ENCODE measurements around the gene GIMAP8. TPM values are rescaled to one million over a fixed set of nuclear protein-coding genes. Genes with fewer than 3 reads are reported as not detected.

The GIMAP8 gene
- total RNA-seq, 1 experiment from 2014 or later, result 0.10 TPM

- ChIA-PET POLR2A (no interaction called here), CTCF (no interaction called here)
- no peak overlapping the region for H3K4me3 ChIP-seq (ENCODE audit: low read depth in 2 of 2, low read length in 2 of 2)
- no peaks in the 10 kb centered on the region for H3K36me3 ChIP-seq (ENCODE audit: control insufficient read depth, insufficient read depth, low read length)
- in situ Hi-C loops (cut with HindIII; ENCODE audit: low pct_unique_long_range_greater_than_20kb, low sequenced_read_pairs) (no loop called here), intact Hi-C loops (cut with micrococcal nuclease; ENCODE audit: unreplicated experiment) (no loop called here)
- ATAC-seq (no peak), DNase-seq (ENCODE audit: low read depth, low spot score) (no peak)
- no TSS peak for BruUV-seq (replicated peaks)
- TF ChIP-seq TCF7L2 (IDR thresholded peaks at IDR 0.05; ENCODE audit: low read depth, low read length), result no peak
- no peak for TF ChIP-seq SIN3A (IDR thresholded peaks at IDR 0.05; ENCODE audit: borderline replicate concordance, insufficient read depth, low read depth, low read length)
- no peak for TF ChIP-seq POLR2AphosphoS5 (IDR thresholded peaks at IDR 0.05; ENCODE audit: low read depth, low read length)
- no peak for TF ChIP-seq REST (IDR thresholded peaks at IDR 0.05; ENCODE audit: insufficient read depth in 1 of 2, low read depth in 2 of 2, low read length in 1 of 2)
- no peak for TF ChIP-seq CTCF (IDR thresholded peaks at IDR 0.05)
- H3K9me3 ChIP-seq (ENCODE audit: control insufficient read depth, insufficient read depth, low read depth, low read length), result no peaks in the 10 kb centered on the region
- peaks cover 6% of the 10 kb centered on the region for H3K27me3 ChIP-seq (ENCODE audit: control insufficient read depth, insufficient read depth, low read length)
- no peaks in the 10 kb centered on the region for H3K4me1 ChIP-seq (ENCODE audit: control insufficient read depth, insufficient read depth, low read length)
- no peak overlapping the region for H3K27ac ChIP-seq (ENCODE audit: low read length)
These were observed 1.5 kb downstream of the GIMAP8 start for GRCh38 chr7:150451833-150452461.

- intact Hi-C loops (cut with micrococcal nuclease; ENCODE audit: unreplicated experiment), result no loop called here
- in situ Hi-C loops (cut with HindIII; ENCODE audit: low pct_unique_long_range_greater_than_20kb, low sequenced_read_pairs), result no loop called here
- Histone ChIP-seq H3K27me3 (ENCODE audit: control insufficient read depth, insufficient read depth, low read length) (peaks cover 6% of the 10 kb centered on the region), H3K4me1 (ENCODE audit: control insufficient read depth, insufficient read depth, low read length) (no peaks in the 10 kb centered on the region), H3K4me3 (ENCODE audit: low read depth in 2 of 2, low read length in 2 of 2) (no peak overlapping the region), H3K9me3 (ENCODE audit: control insufficient read depth, insufficient read depth, low read depth, low read length) (no peaks in the 10 kb centered on the region), H3K36me3 (ENCODE audit: control insufficient read depth, insufficient read depth, low read length) (no peaks in the 10 kb centered on the region), H3K27ac (ENCODE audit: low read length) (no peak overlapping the region)
- CTCF ChIA-PET, result interaction anchor here (0.6 kb wide), 1 partner anchor 573 kb away, joined by 3 read pairs; no protein-coding TSS in a partner anchor
- TF ChIP-seq SIN3A (IDR thresholded peaks at IDR 0.05; ENCODE audit: borderline replicate concordance, insufficient read depth, low read depth, low read length), result no peak
- TF ChIP-seq REST (IDR thresholded peaks at IDR 0.05; ENCODE audit: insufficient read depth in 1 of 2, low read depth in 2 of 2, low read length in 1 of 2), result no peak
- TF ChIP-seq POLR2AphosphoS5 (IDR thresholded peaks at IDR 0.05; ENCODE audit: low read depth, low read length), result no peak
- TF ChIP-seq CTCF (IDR thresholded peaks at IDR 0.05), result no peak
- TF ChIP-seq TCF7L2 (IDR thresholded peaks at IDR 0.05; ENCODE audit: low read depth, low read length), result no peak
- no peak for DNase-seq (ENCODE audit: low read depth, low spot score)
- no peak for ATAC-seq
- no TSS peak for BruUV-seq (replicated peaks)
- POLR2A ChIA-PET, result no interaction called here
These were observed 2.8 kb downstream of the GIMAP8 start for GRCh38 chr7:150453181-150453580.
